ENCODE data around the gene ELL2. TPM values are rescaled to one million over a fixed set of nuclear protein-coding genes. Genes with fewer than 3 reads are reported as not detected.

ELL2 gene
- total RNA-seq, 2 donors from 2014 or later = 80.0 to 104 TPM

DNA sequence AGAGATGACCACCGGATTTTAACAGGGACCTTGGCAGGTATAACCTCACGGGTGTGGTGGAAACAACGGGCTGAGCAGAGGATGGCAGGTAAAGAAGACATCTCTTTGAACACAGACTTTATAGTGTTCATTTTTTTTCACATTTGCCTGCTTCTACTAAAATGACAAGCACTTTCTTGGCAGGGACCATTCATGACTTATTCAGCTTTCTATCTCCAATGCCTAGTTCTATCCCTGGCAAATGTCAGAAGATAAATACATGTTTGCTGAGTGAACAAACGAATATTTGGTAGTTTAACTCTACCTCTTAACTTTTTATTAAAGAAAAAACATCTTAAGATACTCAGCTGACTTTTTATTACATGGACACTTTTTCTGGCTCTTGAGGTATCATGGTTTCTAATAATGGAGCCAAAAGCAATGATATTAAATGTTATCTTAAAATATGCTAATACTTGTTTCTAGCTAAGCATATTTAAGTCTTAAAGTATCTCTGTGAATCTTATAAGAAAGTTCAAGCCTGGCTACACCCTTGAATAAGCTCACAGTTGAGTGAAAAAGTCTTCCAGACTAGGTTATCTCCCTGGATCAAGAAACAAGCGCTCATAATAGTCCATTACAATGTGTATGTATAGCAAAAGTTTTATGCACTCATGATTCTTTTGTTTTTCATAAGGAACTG, 8.5 kb downstream of the ELL2 start:
- Histone ChIP-seq H3K36me3 (no peaks in the 10 kb centered on the region), H3K27ac (no peak overlapping the region), H3K4me1 (replicated peaks) (peaks cover 3% of the 10 kb centered on the region), H3K9me3 (no peaks in the 10 kb centered on the region), H3K4me3 (no peak overlapping the region), H3K27me3 (replicated peaks; ENCODE audit: insufficient read depth) (no peaks in the 10 kb centered on the region)
- 74% methylated on average over 5 of the region's 5 CpGs for WGBS
- no peak for DNase-seq (ENCODE audit: low spot score)
- no peak for TF ChIP-seq POLR2A (IDR thresholded peaks at IDR 0.05)
- TF ChIP-seq POLR2AphosphoS5 (IDR thresholded peaks at IDR 0.05) = no peak
- TF ChIP-seq, protein P1, sequence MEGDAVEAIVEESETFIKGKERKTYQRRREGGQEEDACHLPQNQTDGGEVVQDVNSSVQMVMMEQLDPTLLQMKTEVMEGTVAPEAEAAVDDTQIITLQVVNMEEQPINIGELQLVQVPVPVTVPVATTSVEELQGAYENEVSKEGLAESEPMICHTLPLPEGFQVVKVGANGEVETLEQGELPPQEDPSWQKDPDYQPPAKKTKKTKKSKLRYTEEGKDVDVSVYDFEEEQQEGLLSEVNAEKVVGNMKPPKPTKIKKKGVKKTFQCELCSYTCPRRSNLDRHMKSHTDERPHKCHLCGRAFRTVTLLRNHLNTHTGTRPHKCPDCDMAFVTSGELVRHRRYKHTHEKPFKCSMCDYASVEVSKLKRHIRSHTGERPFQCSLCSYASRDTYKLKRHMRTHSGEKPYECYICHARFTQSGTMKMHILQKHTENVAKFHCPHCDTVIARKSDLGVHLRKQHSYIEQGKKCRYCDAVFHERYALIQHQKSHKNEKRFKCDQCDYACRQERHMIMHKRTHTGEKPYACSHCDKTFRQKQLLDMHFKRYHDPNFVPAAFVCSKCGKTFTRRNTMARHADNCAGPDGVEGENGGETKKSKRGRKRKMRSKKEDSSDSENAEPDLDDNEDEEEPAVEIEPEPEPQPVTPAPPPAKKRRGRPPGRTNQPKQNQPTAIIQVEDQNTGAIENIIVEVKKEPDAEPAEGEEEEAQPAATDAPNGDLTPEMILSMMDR (IDR thresholded peaks at IDR 0.05) = no peak
- intact Hi-C loops (cut with DNase I) = no loop called here

DNA sequence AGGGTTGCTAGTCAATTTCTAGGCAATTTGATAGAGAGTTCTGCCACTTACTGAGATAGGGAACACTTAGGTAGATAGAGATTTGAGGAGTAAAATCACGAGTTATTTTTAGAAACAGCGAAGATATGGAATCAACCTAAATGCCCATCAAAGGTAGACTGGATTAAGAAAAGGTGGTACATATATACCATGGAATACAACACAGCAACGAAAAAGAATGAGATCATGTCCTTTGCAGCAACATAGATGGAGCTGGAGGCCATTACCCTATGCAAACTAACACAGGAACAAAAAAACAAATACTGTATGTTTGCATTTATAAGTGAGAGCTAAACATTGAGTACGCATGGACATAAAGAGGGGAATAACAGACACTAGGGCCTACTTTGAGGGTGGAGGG, 9.7 kb downstream of the ELL2 start:
- Histone ChIP-seq H3K36me3 (no peaks in the 10 kb centered on the region), H3K9me3 (no peaks in the 10 kb centered on the region), H3K4me1 (replicated peaks) (peaks cover 3% of the 10 kb centered on the region), H3K4me3 (no peak overlapping the region), H3K27ac (no peak overlapping the region), H3K27me3 (replicated peaks; ENCODE audit: insufficient read depth) (no peaks in the 10 kb centered on the region)
- intact Hi-C loops (cut with DNase I) = no loop called here
- DNase-seq (ENCODE audit: low spot score) = no peak
- TF ChIP-seq POLR2AphosphoS5 (IDR thresholded peaks at IDR 0.05) = no peak
- TF ChIP-seq, protein P1 (IDR thresholded peaks at IDR 0.05) = no peak
- TF ChIP-seq POLR2A (IDR thresholded peaks at IDR 0.05) = no peak
- 97% methylated on average over 4 of the region's 4 CpGs for WGBS

DNA sequence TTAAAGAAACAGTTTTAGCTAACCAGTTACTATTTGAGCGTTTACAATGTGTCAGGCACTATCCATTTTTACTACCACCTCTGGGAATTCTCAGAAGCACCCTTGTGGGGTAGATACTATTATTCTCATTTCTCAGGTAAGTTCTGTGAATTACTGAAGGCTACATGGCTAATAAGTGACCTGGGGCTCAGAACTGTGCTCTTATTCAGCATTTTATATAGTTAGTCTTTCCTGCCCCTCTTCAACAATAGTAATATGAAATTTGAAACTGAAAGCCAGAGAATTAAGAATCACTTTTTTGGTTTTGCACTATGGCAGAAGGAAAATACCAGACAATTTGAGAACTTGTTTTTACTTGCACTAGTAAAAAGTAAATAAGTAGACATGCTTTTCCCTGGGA, 11.8 kb downstream of the ELL2 start:
- 63% methylated on average over 1 of the region's 1 CpG for WGBS
- TF ChIP-seq, protein P1 (IDR thresholded peaks at IDR 0.05) = no peak
- TF ChIP-seq POLR2AphosphoS5 (IDR thresholded peaks at IDR 0.05) = no peak
- TF ChIP-seq POLR2A (IDR thresholded peaks at IDR 0.05) = no peak
- Histone ChIP-seq H3K4me3 (no peak overlapping the region), H3K27ac (no peak overlapping the region), H3K9me3 (no peaks in the 10 kb centered on the region), H3K27me3 (replicated peaks; ENCODE audit: insufficient read depth) (no peaks in the 10 kb centered on the region), H3K4me1 (replicated peaks) (no peaks in the 10 kb centered on the region), H3K36me3 (no peaks in the 10 kb centered on the region)
- intact Hi-C loops (cut with DNase I) = no loop called here
- no peak for DNase-seq (ENCODE audit: low spot score)

DNA sequence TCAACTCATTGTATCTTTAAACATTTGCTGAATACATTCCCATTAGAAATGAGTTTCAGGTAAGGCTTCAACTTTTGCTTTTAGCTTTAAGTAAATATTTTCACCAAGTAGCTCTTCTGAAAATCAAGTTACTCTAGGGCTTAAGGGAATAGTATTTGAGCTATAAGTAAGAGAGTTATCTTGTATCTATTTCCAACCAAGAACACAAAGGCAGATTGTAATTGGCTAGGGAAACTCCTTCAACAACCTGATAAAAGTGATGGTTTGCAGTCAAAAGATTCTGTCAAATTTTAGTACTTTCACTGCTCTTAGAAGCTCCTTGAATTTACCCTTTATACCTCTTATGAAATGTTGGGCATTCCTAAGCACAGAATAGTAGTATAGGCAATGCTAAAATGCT, 13.0 kb downstream of the ELL2 start:
- Histone ChIP-seq H3K36me3 (no peaks in the 10 kb centered on the region), H3K27ac (no peak overlapping the region), H3K27me3 (replicated peaks; ENCODE audit: insufficient read depth) (no peaks in the 10 kb centered on the region), H3K9me3 (no peaks in the 10 kb centered on the region), H3K4me1 (replicated peaks) (no peaks in the 10 kb centered on the region), H3K4me3 (no peak overlapping the region)
- intact Hi-C loops (cut with DNase I) = no loop called here
- TF ChIP-seq, protein P1 (IDR thresholded peaks at IDR 0.05) = no peak
- no peak for TF ChIP-seq POLR2A (IDR thresholded peaks at IDR 0.05)
- no peak for DNase-seq (ENCODE audit: low spot score)

DNA sequence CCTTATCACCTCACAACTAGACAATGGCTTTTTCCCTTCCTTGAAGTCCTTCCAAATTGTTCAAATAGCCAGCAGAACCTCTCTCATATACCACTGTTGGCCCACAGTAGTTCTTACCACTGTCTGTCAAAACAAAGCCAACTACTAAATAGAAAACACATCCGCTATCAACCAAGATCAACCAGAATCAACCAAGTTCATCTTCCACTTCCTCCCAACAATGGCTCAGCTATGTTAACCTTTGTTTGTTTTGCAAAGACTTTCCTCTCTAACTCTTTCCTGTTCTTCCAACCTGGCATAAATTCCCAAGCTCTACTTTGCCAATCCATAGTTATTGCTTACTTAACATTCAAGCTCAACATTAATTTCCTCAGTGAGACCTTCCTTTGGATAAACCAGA, 15.2 kb downstream of the ELL2 start:
- H3K9me3 ChIP-seq = no peaks in the 10 kb centered on the region
- H3K36me3 ChIP-seq = no peaks in the 10 kb centered on the region
- no peaks in the 10 kb centered on the region for H3K4me1 ChIP-seq (replicated peaks)
- DNase-seq (ENCODE audit: low spot score) = no peak
- intact Hi-C loops (cut with DNase I) = no loop called here
- TF ChIP-seq POLR2A (IDR thresholded peaks at IDR 0.05) (no peak), POLR2AphosphoS5 (IDR thresholded peaks at IDR 0.05) (no peak)
- TF ChIP-seq, protein P1 (IDR thresholded peaks at IDR 0.05) = no peak
- no peaks in the 10 kb centered on the region for H3K27me3 ChIP-seq (replicated peaks; ENCODE audit: insufficient read depth)
- whole genome bisulfite sequencing = 96% methylated on average over 1 of the region's 1 CpG
- no peak overlapping the region for H3K27ac ChIP-seq
- no peak overlapping the region for H3K4me3 ChIP-seq

Measured in prostate gland (tissue), 2 donors.